Putamen (tissue), 1 donor: Measurements from ENCODE around the gene FAM237B.
"Not testable (repeated sequence)": the region's sequence is repeated elsewhere in the genome, so short reads cannot be mapped to it uniquely, and the experiment has no call there.

Experiments used
- DNase-seq: peaks from one replicate; pipeline ENCODE4 v3.0.0-alpha.2; 2016; ENCODE audit warnings: low spot score

The FAM237B gene

GRCh38 chr7:90320801-90321494 is at the start of gene FAM237B:
FAM237B (minus strand) TSS chr7:90321304; CDS start chr7:90319748, 1,556 bp downstream.
- DNase-seq: no peak

- no peak for DNase-seq
Measured at GRCh38 chr7:90351987-90352386, 30.9 kb upstream of the FAM237B start.

DNA sequence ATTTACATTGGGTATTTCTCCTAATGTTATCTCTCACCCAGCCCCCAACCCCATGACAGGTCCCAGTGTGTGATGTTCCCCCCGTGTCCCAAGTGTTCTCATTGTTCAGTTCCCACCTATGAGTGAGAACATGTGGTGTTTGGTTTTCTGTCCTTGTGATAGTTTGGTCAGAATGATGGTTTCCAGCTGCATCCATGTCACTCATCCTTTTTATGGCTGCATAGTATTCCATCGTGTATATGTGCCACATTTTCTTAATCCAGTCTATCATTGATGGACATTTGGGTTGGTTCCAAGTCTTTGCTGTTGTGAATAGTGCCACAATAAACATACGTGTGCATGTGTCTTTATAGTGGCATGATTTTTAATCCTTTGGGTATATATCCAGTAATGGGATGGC is 28.9 kb upstream of the FAM237B start:
- DNase-seq: not testable (repeated sequence)

GRCh38 chr7:90349305-90349704 is 28.2 kb upstream of the FAM237B start:
- DNase-seq: no peak

GRCh38 chr7:90347759-90348158 is 26.7 kb upstream of the FAM237B start:
- no peak for DNase-seq

- peak; percentile 94 for DNase-seq
Measured at GRCh38 chr7:90346336-90347125, 25.4 kb upstream of the FAM237B start, which contains the start of gene GTPBP10. GTPBP10 (plus strand) TSS chr7:90346716; CDS start chr7:90346742, 26 bp downstream.

- DNase-seq: peak; percentile 7
Measured at GRCh38 chr7:90345595-90346335, 24.7 kb upstream of the FAM237B start.

DNA sequence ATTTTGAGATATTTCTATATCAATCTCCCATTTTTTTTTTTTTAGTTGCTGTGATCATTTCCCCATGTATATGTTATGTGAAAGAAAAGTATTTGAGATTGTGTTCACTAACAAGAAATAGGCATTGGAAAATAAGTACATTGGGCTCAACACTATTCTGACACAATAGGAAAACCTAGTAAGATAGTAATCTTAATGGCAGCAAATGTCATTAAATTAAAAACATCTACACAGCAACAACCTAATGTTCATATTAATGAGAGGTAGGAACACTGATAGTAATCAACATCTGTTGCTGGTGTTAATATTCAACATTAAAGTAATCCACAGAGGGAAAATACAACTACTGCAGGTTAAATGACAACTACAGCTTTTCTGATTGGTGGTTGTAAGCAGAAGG is 23.9 kb upstream of the FAM237B start:
- DNase-seq: no peak

- DNase-seq: no peak
Measured at GRCh38 chr7:90337106-90337505, 16.0 kb upstream of the FAM237B start.

DNA sequence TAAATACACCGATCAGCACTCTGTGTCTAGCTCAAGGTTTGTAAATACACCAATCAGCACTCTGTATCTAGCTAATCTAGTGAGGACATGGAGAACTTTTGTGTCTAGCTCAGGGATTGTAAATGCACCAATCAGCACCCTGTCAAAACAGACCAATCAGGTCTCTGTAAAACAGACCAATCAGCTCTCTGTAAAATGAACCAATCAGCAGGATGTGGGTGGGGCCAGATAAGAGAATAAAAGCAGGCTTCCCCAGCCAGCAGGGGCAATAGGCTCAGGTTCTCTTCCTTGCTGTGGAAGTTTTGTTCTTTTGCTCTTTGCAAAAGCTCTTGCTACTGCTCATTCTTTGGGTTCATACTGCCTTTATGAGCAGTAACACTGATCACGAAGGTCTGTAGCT is 13.8 kb upstream of the FAM237B start:
- DNase-seq: not testable (repeated sequence)

DNA sequence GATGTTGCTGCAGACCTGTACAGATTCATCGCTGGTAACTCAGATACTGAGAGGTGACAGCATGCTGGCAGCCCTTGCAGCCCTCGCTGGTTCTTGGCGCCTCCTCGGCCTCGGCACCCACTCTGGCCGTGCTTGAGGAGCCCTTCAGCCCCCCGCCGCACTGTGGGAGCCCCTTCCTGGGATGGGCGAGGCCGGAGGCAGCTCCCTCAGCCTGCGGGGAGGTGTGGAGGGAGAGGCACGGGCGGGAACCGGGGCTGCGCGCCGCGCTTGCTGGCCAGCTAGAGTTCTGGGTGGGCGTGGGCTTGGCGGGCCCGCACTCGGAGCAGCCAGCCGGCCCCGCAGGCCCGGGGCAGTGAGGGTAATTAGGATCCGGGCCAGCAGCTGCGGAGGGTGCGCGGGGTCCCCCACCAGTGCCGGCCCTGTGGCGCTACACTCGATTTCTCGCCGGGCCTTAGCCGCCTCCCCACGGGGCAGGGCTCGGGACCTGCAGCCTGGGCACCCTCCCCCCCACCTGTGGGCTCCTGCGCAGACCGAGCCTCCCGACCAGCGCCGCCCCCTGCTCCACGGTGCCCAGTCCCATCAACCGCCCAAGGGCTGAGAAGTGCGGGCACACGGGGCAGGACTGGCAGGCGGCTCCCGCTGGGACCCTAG is 13.2 kb upstream of the FAM237B start:
- no peak for DNase-seq

GRCh38 chr7:90326500-90326899 is 5.4 kb upstream of the FAM237B start:
- DNase-seq: no peak

GRCh38 chr7:90322837-90323236 is 1.7 kb upstream of the FAM237B start:
- no peak for DNase-seq

- DNase-seq: no peak
Measured at GRCh38 chr7:90320418-90320800, 695 bp downstream of the FAM237B start.

- no peak for DNase-seq
Measured at GRCh38 chr7:90320014-90320413, 1.1 kb downstream of the FAM237B start.

- no peak for DNase-seq
Measured at GRCh38 chr7:90313907-90314306, 7.2 kb downstream of the FAM237B start.

DNA sequence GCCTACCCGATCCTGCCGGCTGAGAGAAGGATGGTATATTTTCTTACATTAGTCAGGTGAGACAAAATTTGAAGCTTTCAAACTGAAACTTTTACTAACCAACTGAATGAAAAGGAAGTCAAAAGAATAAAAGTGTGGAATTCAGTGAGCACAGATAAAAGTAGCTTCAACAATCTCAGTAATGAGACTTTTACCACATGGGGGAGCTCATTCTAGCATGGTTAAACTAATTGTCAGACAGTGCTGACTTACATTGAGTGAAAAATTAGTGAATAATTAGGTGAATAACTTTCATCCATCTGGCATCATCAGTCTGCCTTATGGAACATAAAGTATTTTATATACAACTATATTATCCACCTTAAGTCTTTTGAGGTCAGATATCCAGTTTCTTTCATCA is 8.4 kb downstream of the FAM237B start:
- DNase-seq: no peak

- no peak for DNase-seq
Measured at GRCh38 chr7:90311175-90311574, 9.9 kb downstream of the FAM237B start.

DNA sequence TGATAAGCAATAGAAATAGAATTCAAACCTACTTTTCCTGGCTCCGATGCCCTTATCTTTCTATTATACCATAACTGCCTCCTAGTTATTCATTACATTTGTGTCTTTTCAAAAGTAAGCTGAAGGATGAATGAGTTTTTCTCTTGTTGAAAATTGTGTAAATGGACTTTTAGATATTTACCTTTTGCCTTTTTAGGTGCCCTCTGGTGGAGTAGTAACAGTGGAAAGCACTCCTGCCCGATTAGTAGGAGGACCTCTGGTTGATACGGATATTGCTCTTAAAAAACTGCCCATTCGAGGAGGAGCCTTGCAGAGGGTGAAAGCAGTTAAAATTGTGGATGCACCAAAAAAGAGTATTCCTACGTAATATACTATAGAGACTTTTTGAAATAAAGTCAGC is 11.2 kb downstream of the FAM237B start:
- no peak for DNase-seq

- no peak for DNase-seq
Measured at GRCh38 chr7:90303241-90303640, 17.9 kb downstream of the FAM237B start.

- DNase-seq: peak; percentile 18
Measured at GRCh38 chr7:90298145-90299038, 22.7 kb downstream of the FAM237B start.
